Keratinocyte (primary cell): ENCODE data around the gene MARCHF3.

Experiments
- EZH2 ChIP-seq: IDR thresholded peaks from one replicate; pipeline ENCODE4 v1.6.1; 2012; ENCODE audit warnings: inconsistent platforms, mild to moderate bottlenecking, low read length, moderate library complexity
- TF ChIP-seq, protein P1 (sequence below), 3 experiments: IDR thresholded peaks in 1 of 3; conservative IDR thresholded peaks in 1 of 3; optimal IDR thresholded peaks in 1 of 3; 2 replicates in 2 of 3; 3 replicates in 1 of 3; pipeline versions ENCODE3 to v1.5.1; 2011; ENCODE audit warnings: low read length in 3 of 3, mild to moderate bottlenecking in 3 of 3, moderate library complexity in 2 of 3, control low read depth in 1 of 3, inconsistent platforms in 1 of 3; ENCODE audit not compliant: insufficient read depth in 2 of 3; ENCODE audit errors: extremely low read depth in 1 of 3

DNA sequence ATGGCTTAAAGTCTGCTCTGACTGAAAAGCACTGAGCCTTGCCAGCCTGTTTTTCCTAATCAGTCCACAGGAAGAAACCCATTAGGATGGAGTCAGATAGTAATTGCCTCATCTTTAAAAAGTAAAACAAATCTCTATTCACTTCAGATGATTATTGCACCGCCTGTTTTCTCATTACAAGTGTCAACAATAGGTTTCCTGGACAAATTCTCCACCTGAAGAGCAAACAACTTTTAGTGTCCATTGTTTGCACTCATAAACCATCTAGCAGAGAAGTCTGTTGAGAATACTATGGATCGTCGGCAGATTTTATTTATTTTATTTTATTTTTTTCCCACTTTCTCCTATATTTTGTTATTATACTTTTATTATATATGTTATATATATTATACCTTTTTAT lies 22.7 kb upstream of the MARCHF3 start:
- TF ChIP-seq EZH2, result no peak
- TF ChIP-seq, protein P1, sequence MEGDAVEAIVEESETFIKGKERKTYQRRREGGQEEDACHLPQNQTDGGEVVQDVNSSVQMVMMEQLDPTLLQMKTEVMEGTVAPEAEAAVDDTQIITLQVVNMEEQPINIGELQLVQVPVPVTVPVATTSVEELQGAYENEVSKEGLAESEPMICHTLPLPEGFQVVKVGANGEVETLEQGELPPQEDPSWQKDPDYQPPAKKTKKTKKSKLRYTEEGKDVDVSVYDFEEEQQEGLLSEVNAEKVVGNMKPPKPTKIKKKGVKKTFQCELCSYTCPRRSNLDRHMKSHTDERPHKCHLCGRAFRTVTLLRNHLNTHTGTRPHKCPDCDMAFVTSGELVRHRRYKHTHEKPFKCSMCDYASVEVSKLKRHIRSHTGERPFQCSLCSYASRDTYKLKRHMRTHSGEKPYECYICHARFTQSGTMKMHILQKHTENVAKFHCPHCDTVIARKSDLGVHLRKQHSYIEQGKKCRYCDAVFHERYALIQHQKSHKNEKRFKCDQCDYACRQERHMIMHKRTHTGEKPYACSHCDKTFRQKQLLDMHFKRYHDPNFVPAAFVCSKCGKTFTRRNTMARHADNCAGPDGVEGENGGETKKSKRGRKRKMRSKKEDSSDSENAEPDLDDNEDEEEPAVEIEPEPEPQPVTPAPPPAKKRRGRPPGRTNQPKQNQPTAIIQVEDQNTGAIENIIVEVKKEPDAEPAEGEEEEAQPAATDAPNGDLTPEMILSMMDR (optimal IDR thresholded peaks at IDR 0.05 in 1 of 3, IDR thresholded peaks at IDR 0.05 in 1 of 3, conservative IDR thresholded peaks at IDR 0.05 in 1 of 3; ENCODE audit: extremely low read depth in 1 of 3, insufficient read depth in 2 of 3, low read length in 3 of 3), result no peak
